Measurements from ENCODE around the gene GKN1. TPM values are rescaled to one million over a fixed set of nuclear protein-coding genes. Genes with fewer than 3 reads are reported as not detected.
"Not testable (repeated sequence)": the region's sequence is repeated elsewhere in the genome, so short reads cannot be mapped to it uniquely, and the experiment has no call there.

The GKN1 gene, protein sequence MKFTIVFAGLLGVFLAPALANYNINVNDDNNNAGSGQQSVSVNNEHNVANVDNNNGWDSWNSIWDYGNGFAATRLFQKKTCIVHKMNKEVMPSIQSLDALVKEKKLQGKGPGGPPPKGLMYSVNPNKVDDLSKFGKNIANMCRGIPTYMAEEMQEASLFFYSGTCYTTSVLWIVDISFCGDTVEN
- polyA plus RNA-seq (ENCODE audit: insufficient read length in 12 of 12) = under 1 TPM in 3 of 12 donors, not detected in 9; 0.21 to 0.23 (median 0.21) TPM
- long read RNA-seq, donor 1 = 0 reads
- long read RNA-seq, donor 2 = 0 reads
- long read RNA-seq, donor 3 = 0 reads
- long read RNA-seq, donor 4 = 0 reads
- long read RNA-seq, donor 5 = 0 reads
- long read RNA-seq, donor 6 = 0 reads
- long read RNA-seq, donor 7 = 0 reads
- long read RNA-seq, donor 8 = 0 reads
- long read RNA-seq, donor 9 = 0 reads
- long read RNA-seq, donor 10 = 0 reads
- long read RNA-seq, donor 11 = 0 reads

- DNase-seq = no peak
Measured at GRCh38 chr2:68974251-68974650, at the start of gene GKN1. Gene GKN1, plus strand, starts transcription at chr2:68974636. Its CDS starts 42 bp downstream, at chr2:68974678.

GRCh38 chr2:68925295-68925896 is 49.0 kb upstream of the GKN1 start:
- DNase-seq = peak; percentile 40

GRCh38 chr2:68926796-68927195 is 47.6 kb upstream of the GKN1 start:
- DNase-seq = no peak

GRCh38 chr2:68931149-68931711 is 43.2 kb upstream of the GKN1 start:
- DNase-seq = no peak

- DNase-seq = no peak
Measured at GRCh38 chr2:68931799-68932198, 42.6 kb upstream of the GKN1 start.

- DNase-seq = no peak
Measured at GRCh38 chr2:68932402-68932801, 42.0 kb upstream of the GKN1 start.

GRCh38 chr2:68934021-68934420 is 40.4 kb upstream of the GKN1 start:
- no peak for DNase-seq

GRCh38 chr2:68935471-68935870 is 39.0 kb upstream of the GKN1 start:
- DNase-seq = no peak

DNA sequence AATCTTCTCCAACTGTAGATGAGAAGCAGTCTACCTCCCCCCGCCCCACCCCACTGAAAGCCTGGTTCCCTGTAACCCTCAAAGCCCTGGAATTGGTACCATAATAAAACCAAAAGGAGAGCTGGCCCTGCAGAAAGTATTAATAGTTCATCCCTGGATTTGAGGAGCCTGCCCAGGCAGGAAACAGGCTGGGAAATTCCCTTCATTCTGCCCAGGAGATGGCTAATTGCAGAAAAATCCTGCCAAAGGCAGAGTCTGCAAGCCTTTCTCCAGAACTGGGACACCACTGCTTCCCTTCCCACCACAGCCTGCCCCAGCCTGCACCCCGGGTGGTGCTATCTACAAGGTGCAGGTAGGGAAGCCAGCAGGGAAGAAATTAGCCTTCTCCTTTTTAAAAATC is 38.0 kb upstream of the GKN1 start:
- no peak for DNase-seq

DNA sequence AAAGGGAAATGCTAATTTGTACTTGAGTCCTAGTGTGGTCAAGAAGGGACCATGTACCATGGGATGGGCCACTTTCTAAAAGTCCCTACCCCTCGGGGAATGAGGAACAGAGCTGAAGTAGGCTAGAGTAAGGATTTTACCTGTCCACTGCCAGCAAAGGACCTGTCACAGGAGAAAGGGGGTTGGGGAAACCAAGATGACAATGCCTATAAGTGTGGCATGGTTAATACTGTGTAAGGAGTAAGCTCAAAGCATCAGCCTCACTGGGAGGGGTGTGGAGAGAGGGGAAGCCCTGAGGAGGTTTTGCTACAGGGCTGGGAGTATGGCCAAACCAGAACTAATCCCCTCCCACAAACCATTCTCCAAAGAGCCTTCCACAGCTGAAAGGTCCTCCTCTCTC is 37.5 kb upstream of the GKN1 start:
- DNase-seq = no peak

- no peak for DNase-seq
Measured at GRCh38 chr2:68937346-68938055, 36.9 kb upstream of the GKN1 start.

DNA sequence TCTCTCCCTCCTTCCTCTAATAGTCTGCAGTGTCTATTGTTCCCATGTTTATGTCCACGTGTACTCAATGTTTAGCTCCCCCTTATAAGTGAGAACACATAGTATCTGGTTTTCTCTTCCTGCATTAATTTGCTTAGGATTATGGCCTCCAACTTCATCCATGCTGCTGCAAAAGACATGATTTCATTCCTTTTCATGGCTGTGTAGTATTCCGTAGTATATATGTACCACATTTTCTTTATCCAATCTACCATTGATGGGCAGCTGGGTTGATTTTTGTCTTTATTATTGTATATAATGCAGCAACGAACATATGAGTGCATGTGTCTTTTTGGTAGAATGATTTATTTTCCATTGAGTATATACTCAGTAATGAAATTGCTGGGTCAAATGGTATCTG is 35.5 kb upstream of the GKN1 start:
- DNase-seq = no peak

GRCh38 chr2:68939962-68940361 is 34.5 kb upstream of the GKN1 start:
- DNase-seq = no peak

- no peak for DNase-seq
Measured at GRCh38 chr2:68940369-68940768, 34.1 kb upstream of the GKN1 start.

GRCh38 chr2:68942827-68943226 is 31.6 kb upstream of the GKN1 start:
- no peak for DNase-seq

GRCh38 chr2:68943581-68944568 is 30.6 kb upstream of the GKN1 start:
- DNase-seq = peak; percentile 81

DNA sequence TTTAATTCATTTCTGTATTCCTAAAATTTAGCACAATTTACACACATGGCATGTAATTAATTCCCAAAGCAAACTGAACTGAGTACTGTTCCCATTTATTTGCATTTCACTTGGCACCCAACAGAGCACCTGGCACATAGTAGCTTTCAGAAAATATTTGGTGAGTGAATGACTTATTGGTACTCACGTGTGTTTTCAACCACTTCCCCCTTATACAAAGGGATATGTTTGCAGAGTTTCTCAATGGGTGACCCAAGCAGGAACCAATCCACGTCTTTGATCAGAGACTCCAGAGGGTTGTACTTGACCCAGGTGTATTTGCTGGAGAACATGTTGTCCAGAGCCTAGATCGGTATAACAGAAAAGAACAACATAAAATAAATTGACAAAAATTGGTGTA is 28.3 kb upstream of the GKN1 start:
- DNase-seq = no peak

- DNase-seq = no peak
Measured at GRCh38 chr2:68948710-68949109, 25.7 kb upstream of the GKN1 start.

DNA sequence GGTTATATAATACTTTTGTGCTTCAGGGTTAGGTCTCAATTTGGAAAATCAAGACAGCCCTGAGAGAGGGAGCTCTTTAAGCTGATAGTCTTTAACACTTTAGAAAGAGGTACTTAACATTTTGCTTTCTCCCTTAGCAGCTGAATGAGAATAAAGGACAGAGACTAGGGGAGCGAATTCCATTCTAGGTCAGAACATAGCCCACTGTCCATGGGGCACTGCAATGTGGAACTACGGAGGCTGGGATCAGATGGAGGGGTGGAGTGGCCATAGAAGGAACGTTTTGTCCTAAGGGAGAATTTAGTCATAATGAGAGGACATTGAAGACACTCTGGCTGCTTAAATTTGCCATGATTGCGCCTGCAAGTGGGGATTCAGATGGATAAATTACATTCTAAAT is 22.5 kb upstream of the GKN1 start:
- no peak for DNase-seq

DNA sequence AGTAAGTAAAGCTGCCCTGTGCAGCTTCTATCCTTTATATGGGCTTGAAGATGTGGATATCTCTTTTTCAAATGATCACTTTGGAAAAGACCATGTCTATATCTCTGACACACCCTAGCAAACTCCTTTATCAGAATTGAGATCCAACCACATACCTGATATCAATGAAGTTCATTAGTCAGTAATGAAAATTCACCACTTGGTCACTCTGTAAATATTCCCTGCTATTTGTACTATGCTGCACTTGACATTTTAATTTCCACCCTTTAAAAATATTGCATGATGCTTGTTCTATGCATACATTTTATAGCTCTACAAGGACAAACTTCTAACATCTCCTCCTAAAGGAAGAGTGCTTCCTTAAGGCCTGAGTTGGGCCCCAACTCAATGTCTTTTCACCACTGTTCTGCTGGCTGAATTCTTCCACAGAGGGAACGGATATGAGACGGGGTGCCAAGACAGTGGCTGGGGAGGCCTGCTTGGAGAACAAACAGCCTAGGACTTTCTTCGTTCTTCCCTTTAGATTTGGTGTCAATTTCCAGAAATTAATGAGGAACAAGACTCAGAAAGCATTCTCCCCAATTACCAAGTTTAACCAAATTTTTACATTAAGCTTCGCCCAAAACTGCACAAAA is 21.4 kb upstream of the GKN1 start, which contains the start of gene GKN2:
GKN2 (minus strand) TSS at position 7 of the 635 bp plus-strand sequence. CDS start 32 bp downstream, outside the sequence.
- no peak for DNase-seq

- DNase-seq = not testable (repeated sequence)
Measured at GRCh38 chr2:68955432-68955831, 19.0 kb upstream of the GKN1 start.
